Activated CD8-positive, alpha-beta memory T cell treated with anti-CD3 and anti-CD28 coated beads, Interleukin-2, amount 50 U/mL, for 48 hours (primary cell): ENCODE measurements around the gene KRT73.

Experiments used
- DNase-seq: peaks from one replicate; pipeline ENCODE4 v3.0.0-alpha.2; 2020

KRT73 gene

DNA sequence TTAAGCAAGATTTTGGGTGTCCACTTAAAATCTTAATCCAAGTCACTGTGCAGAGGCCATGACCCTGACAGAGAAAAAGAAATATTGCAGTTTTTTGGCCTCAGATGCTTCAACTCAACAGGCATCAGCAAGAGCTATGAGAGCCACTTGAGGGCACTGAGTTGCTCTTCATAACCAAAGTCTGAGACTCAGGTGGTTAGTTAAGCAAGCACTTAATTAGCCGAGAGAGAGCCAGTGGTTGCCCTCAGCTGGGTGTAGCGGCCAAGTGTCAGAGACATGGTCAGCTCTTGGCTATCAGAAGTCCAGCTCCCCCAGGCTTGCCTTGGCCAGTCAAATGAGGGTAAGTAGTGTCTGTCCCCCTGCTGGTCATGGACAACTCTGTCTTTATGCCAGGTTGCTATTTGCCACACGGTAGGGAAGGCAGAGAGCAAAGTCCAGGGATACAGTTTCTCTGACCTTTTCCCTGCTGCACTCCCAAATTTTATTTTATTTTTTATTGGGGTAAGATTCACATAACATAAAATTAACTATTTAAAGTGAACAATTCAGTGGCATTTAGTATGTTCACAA, 56.4 kb downstream of the KRT73 start:
- no peak for DNase-seq

DNA sequence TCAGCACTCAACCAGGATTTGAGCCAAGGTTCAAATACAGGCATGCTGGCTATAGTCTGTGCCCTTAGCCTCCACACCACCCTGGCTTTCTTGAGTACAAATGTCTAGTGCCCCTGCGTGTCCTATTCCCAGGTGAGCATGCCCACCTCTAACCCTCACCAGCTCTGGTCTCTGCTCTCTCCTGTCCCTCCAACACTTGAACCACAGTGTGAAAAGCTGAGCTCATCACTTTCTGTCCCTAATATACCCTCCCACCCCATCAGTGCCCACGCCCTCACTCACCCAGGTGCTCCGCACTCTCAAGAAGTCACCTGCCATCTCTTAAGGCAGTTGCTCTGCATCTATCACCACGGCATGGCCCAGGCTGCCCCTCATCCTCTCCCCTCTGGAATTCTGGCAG, 58.4 kb downstream of the KRT73 start:
- DNase-seq, result no peak

DNA sequence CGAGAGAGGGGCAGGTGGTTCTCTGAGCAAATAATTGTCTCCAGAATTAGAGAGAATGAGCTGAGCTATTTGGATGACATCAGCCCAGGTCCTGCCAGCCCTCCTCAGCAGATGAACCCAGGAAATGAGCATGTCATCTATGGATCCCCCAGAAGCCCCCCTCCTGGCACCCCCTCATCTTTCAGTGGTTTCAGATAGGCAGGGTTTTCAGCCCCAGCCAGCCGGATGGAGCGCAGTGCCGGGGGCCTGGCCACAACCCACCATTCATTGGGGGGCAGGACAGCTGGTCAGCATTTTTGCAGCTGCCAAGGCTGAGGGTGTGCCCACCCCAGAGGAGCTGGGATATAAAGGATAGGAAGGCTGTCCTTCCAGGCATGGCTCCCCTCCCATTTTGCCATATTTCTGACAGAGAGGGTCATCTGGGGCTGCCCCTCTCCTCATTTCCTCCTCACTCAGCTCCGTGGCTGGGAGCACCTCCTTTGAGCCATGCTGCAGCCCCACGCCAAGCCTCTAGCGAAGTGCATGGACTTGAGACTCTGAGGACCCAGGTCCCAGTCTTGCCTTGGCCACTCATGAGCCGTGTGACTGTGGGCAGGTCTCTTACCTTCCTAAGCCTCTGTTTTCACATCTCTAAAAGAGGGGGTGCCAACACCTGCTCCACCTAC, 59.4 kb downstream of the KRT73 start:
- DNase-seq, result no peak
